Measurements from ENCODE around the gene KCNN1. TPM values are rescaled to one million over a fixed set of nuclear protein-coding genes. Genes with fewer than 3 reads are reported as not detected.

KCNN1 gene
- total and polyA plus RNA-seq, 8 donors, result 0.06 to 2.8 (median 2.1) TPM

Other genes starting within 250 kb of the KCNN1 start
- 10 to 100 TPM; 65.1 to 82.2 TPM for gene MAP1S, start 247.6 kb upstream of the KCNN1 start, total RNA-seq
- 10 to 100 TPM; 28.3 to 37.0 (median 31.5) TPM for gene MAP1S, start 247.6 kb upstream of the KCNN1 start, polyA plus RNA-seq (ENCODE audit: insufficient read length in 6 of 6)
- 10 to 100 TPM in 1 of 2 donors, 1 to 10 TPM in 1; 3.0 to 12.7 TPM for gene FCHO1, start 215.6 kb upstream of the KCNN1 start, total RNA-seq
- 1 to 10 TPM in 4 of 6 donors, under 1 TPM in 2; 0.54 to 1.7 (median 1.2) TPM for gene FCHO1, start 215.6 kb upstream of the KCNN1 start, polyA plus RNA-seq (ENCODE audit: insufficient read length in 6 of 6)
- 1 to 10 TPM; 2.1 to 5.2 TPM for gene B3GNT3, start 172.0 kb upstream of the KCNN1 start, total RNA-seq
- gene B3GNT3, start 172.0 kb upstream of the KCNN1 start, polyA plus RNA-seq (ENCODE audit: insufficient read length in 6 of 6), result under 1 TPM in 2 of 6 donors, not detected in 4; 0.12 to 0.13 TPM
- under 1 TPM in 1 of 2 donors, not detected in 1; 0.76 TPM for gene INSL3, start 145.6 kb upstream of the KCNN1 start, total RNA-seq
- under 1 TPM in 1 of 6 donors, not detected in 5; 0.21 TPM for gene INSL3, start 145.6 kb upstream of the KCNN1 start, polyA plus RNA-seq (ENCODE audit: insufficient read length in 6 of 6)
- 10 to 100 TPM in 1 of 2 donors, 1 to 10 TPM in 1; 7.9 to 35.9 TPM for gene JAK3, start 119.1 kb upstream of the KCNN1 start, total RNA-seq
- 1 to 10 TPM; 2.3 to 3.9 (median 2.8) TPM for gene JAK3, start 119.1 kb upstream of the KCNN1 start, polyA plus RNA-seq (ENCODE audit: insufficient read length in 6 of 6)
- 1,000 to 10,000 TPM; 1,438 to 1,592 TPM for gene RPL18A, start 107.2 kb upstream of the KCNN1 start, total RNA-seq
- gene RPL18A, start 107.2 kb upstream of the KCNN1 start, polyA plus RNA-seq (ENCODE audit: insufficient read length in 6 of 6), result 1,000 to 10,000 TPM; 1,124 to 1,497 (median 1,287) TPM
- under 1 TPM in 1 of 2 donors, not detected in 1; 0.55 TPM for gene SLC5A5, start 95.2 kb upstream of the KCNN1 start, total RNA-seq
- under 1 TPM; 0.06 to 0.13 (median 0.08) TPM for gene SLC5A5, start 95.2 kb upstream of the KCNN1 start, polyA plus RNA-seq (ENCODE audit: insufficient read length in 6 of 6)
- gene CCDC124, start 34.1 kb upstream of the KCNN1 start, total RNA-seq, result 10 to 100 TPM; 60.5 to 75.7 TPM
- 10 to 100 TPM; 42.0 to 63.8 (median 53.1) TPM for gene CCDC124, start 34.1 kb upstream of the KCNN1 start, polyA plus RNA-seq (ENCODE audit: insufficient read length in 6 of 6)
- 10 to 100 TPM; 23.3 to 37.8 TPM for gene ARRDC2, start 41.1 kb downstream of the KCNN1 start, total RNA-seq
- gene ARRDC2, start 41.1 kb downstream of the KCNN1 start, polyA plus RNA-seq (ENCODE audit: insufficient read length in 6 of 6), result 10 to 100 TPM in 3 of 6 donors, 1 to 10 TPM in 3; 7.4 to 12.1 (median 9.9) TPM
- gene IL12RB1, start 119.8 kb downstream of the KCNN1 start, total RNA-seq, result 1 to 10 TPM; 3.1 to 5.4 TPM
- under 1 TPM; 0.33 to 0.81 (median 0.47) TPM for gene IL12RB1, start 119.8 kb downstream of the KCNN1 start, polyA plus RNA-seq (ENCODE audit: insufficient read length in 6 of 6)
- 10 to 100 TPM; 17.0 to 30.3 TPM for gene MAST3, start 130.7 kb downstream of the KCNN1 start, total RNA-seq
- gene MAST3, start 130.7 kb downstream of the KCNN1 start, polyA plus RNA-seq (ENCODE audit: insufficient read length in 6 of 6), result 1 to 10 TPM; 4.7 to 8.4 (median 6.4) TPM
- 10 to 100 TPM; 34.1 to 35.3 TPM for gene PIK3R2, start 186.1 kb downstream of the KCNN1 start, total RNA-seq
- 10 to 100 TPM; 25.7 to 37.7 (median 30.2) TPM for gene PIK3R2, start 186.1 kb downstream of the KCNN1 start, polyA plus RNA-seq (ENCODE audit: insufficient read length in 6 of 6)
- gene IFI30, start 206.7 kb downstream of the KCNN1 start, total RNA-seq, result 100 to 1,000 TPM; 577 to 986 TPM
- gene IFI30, start 206.7 kb downstream of the KCNN1 start, polyA plus RNA-seq (ENCODE audit: insufficient read length in 6 of 6), result 10 to 100 TPM in 3 of 6 donors, 1 to 10 TPM in 3; 7.3 to 18.2 (median 10.0) TPM
- gene MPV17L2, start 226.1 kb downstream of the KCNN1 start, total RNA-seq, result 10 to 100 TPM; 10.3 to 14.8 TPM
- 1 to 10 TPM; 4.9 to 8.5 (median 6.8) TPM for gene MPV17L2, start 226.1 kb downstream of the KCNN1 start, polyA plus RNA-seq (ENCODE audit: insufficient read length in 6 of 6)
- 1 to 10 TPM; 3.1 to 4.4 TPM for gene RAB3A, start 236.9 kb downstream of the KCNN1 start, total RNA-seq
- 1 to 10 TPM; 3.5 to 6.2 (median 4.4) TPM for gene RAB3A, start 236.9 kb downstream of the KCNN1 start, polyA plus RNA-seq (ENCODE audit: insufficient read length in 6 of 6)

All from left lung (tissue), 8 donors.